Panc1 (cell line): ENCODE measurements around the gene CHRM4.

Experiments used
- POLR2AphosphoS5 ChIP-seq: IDR thresholded peaks from 2 replicates; pipeline ENCODE4 v1.6.1; 2012; ENCODE audit warnings: mild to moderate bottlenecking, low read depth, low read length, moderate library complexity
- TF ChIP-seq, protein P1 (sequence below): fragments of 450-650 bp; IDR thresholded peaks from 2 replicates; pipeline ENCODE4 v1.5.1; 2017; ENCODE audit warnings: mild to moderate bottlenecking

GRCh38 chr11:46363031-46363407 lies 28.6 kb downstream of the CHRM4 start:
- TF ChIP-seq, protein P1, sequence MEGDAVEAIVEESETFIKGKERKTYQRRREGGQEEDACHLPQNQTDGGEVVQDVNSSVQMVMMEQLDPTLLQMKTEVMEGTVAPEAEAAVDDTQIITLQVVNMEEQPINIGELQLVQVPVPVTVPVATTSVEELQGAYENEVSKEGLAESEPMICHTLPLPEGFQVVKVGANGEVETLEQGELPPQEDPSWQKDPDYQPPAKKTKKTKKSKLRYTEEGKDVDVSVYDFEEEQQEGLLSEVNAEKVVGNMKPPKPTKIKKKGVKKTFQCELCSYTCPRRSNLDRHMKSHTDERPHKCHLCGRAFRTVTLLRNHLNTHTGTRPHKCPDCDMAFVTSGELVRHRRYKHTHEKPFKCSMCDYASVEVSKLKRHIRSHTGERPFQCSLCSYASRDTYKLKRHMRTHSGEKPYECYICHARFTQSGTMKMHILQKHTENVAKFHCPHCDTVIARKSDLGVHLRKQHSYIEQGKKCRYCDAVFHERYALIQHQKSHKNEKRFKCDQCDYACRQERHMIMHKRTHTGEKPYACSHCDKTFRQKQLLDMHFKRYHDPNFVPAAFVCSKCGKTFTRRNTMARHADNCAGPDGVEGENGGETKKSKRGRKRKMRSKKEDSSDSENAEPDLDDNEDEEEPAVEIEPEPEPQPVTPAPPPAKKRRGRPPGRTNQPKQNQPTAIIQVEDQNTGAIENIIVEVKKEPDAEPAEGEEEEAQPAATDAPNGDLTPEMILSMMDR, result no peak
- no peak for TF ChIP-seq POLR2AphosphoS5
